HepG2 (cell line): ENCODE results near the gene NDOR1. TPM values are rescaled to one million over a fixed set of nuclear protein-coding genes. Genes with fewer than 3 reads are reported as not detected.

Experiments used
- ATF7-NPFF ChIP-seq: sonication (generic); formaldehyde crosslinking; IDR thresholded peaks from 2 replicates; pipeline ENCODE4 v1.8.1; 2023; ENCODE audit warnings: mild to moderate bottlenecking, low read depth, missing genetic modification reagents, moderate library complexity
- HDAC2 ChIP-seq: sonication (generic); formaldehyde crosslinking; IDR thresholded peaks from 2 replicates; pipeline ENCODE4 v1.4.0; 2020; ENCODE audit warnings: missing genetic modification reagents
- HES4 ChIP-seq: sonication (generic); formaldehyde crosslinking; IDR thresholded peaks from 2 replicates; pipeline ENCODE4 v1.9.0; 2021; ENCODE audit warnings: mild to moderate bottlenecking, missing genetic modification reagents, borderline replicate concordance
- NFATC3 ChIP-seq: sonication (generic); formaldehyde crosslinking; IDR thresholded peaks from 2 replicates; pipeline ENCODE4 v1.5.1; 2020; ENCODE audit warnings: mild to moderate bottlenecking, missing genetic modification reagents
- PHB2 ChIP-seq: fragments of 450-650 bp; IDR thresholded peaks from 2 replicates; pipeline ENCODE4 v1.6.1; 2018; ENCODE audit not compliant: partially characterized antibody
- ZBTB38 ChIP-seq: sonication (generic); formaldehyde crosslinking; IDR thresholded peaks from 2 replicates; pipeline ENCODE4 v1.5.1; 2020; ENCODE audit warnings: mild to moderate bottlenecking, missing genetic modification reagents
- ZNF121 ChIP-seq: sonication (generic); formaldehyde crosslinking; IDR thresholded peaks from 2 replicates; pipeline ENCODE4 v1.5.0; 2020; ENCODE audit warnings: mild to moderate bottlenecking, missing genetic modification reagents
- ZNF136 ChIP-seq: sonication (generic); formaldehyde crosslinking; IDR thresholded peaks from 2 replicates; pipeline ENCODE4 v1.8.1; 2022; ENCODE audit warnings: low read depth, mild to moderate bottlenecking, moderate library complexity, missing genetic modification reagents
- ZNF441 ChIP-seq: sonication (generic); formaldehyde crosslinking; IDR thresholded peaks from 2 replicates; pipeline ENCODE4 v1.7.0; 2021; ENCODE audit warnings: missing genetic modification reagents, borderline replicate concordance
- ZNF660 ChIP-seq: sonication (generic); formaldehyde crosslinking; IDR thresholded peaks from 2 replicates; pipeline ENCODE4 v1.5.1; 2020; ENCODE audit warnings: mild to moderate bottlenecking, low read depth, missing genetic modification reagents, borderline replicate concordance
- ZNF670 ChIP-seq: sonication (generic); formaldehyde crosslinking; IDR thresholded peaks from 2 replicates; pipeline ENCODE4 v1.8.0; 2022; ENCODE audit warnings: mild to moderate bottlenecking, missing genetic modification reagents, borderline replicate concordance
- polyA plus RNA-seq, 8 experiments: library from polyadenylated mRNA; depleted of rRNA in 3 of 8; stranded (reverse) in 7 of 8; unstranded in 1 of 8; fragments of >200 nt; fragmentation: Illumina TruSeq in 4 of 8; extraction: Trizol in 4 of 8; gene quantifications; 2 replicates each; pipeline versions ENCODE4 v1.2.1 to v1.2.3, GENCODE V29; 2011 to 2016; ENCODE audit warnings: low read depth in 4 of 8, missing spikeins in 1 of 8, mixed read lengths in 1 of 8; ENCODE audit not compliant: insufficient read depth in 1 of 8
- total RNA-seq, 5 experiments: library from RNA; depleted of rRNA; stranded (reverse); fragments of >200 nt; fragmentation: Illumina TruSeq; extraction: Trizol; gene quantifications; 2 replicates each; pipeline ENCODE4 v1.2.3, GENCODE V29; 2016; ENCODE audit warnings: low read depth in 1 of 5
- TF ChIP-seq, protein P1 (sequence below): sonication (generic); formaldehyde crosslinking; IDR thresholded peaks from 2 replicates; pipeline ENCODE4 v1.8.1; 2022; ENCODE audit warnings: low read depth, mild to moderate bottlenecking, missing genetic modification reagents
- TF ChIP-seq, protein P2 (sequence below): sonication (generic); formaldehyde crosslinking; IDR thresholded peaks from 2 replicates; pipeline ENCODE4 v1.5.0; 2020; ENCODE audit warnings: mild to moderate bottlenecking, missing genetic modification reagents
- TF ChIP-seq, protein P3 (sequence below): sonication (generic); formaldehyde crosslinking; IDR thresholded peaks from 2 replicates; pipeline ENCODE4 v1.8.1; 2023; ENCODE audit warnings: mild to moderate bottlenecking, inconsistent platforms, moderate library complexity, missing genetic modification reagents, borderline replicate concordance
- TF ChIP-seq, protein P4 (sequence below): sonication (generic); formaldehyde crosslinking; IDR thresholded peaks from 2 replicates; pipeline ENCODE4 v1.4.0; 2020; ENCODE audit warnings: missing genetic modification reagents, borderline replicate concordance

Gene NDOR1
- total and polyA plus RNA-seq, 2 of the 13 experiments (the other 11 are each of a cell fraction or from before 2014, with no cell fraction given): 3.6 to 8.7 TPM

DNA sequence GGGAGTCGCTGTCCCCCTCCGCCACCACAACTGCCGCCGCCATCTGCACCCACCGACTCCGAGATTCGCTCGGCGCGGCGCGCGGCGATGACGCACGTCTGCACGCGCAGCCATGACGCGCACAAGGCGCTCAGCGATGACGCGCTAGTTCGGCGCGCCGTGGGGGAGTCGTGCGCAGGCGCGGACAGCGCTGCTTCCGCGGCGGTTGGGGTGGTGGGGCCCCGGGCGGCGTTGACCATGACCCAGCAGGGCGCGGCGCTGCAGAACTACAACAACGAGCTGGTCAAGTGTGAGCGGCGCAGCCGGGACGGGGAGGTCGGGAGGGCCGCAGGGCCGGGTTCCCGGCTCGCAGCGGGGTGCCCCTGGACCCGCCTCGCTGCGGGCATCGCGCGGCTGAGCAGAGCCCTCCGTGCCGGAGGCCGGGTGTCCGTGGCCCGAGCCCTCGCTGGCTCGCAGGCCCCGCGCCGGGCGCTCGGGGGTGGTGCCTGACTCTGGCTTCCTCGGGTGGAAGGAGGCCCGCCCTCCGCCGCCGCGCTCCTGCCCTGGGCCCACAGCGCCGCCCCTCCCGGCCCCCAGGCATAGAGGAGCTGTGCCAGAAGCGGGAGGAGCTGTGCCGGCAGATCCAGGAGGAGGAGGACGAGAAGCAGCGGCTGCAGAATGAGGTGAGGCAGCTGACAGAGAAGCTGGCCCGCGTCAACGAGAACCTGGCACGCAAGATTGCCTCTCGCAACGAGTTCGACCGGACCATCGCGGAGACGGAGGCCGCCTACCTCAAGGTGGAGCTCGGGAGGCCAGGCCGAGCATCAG lies 16.8 kb upstream of the NDOR1 start, which contains the start of the genes ANAPC2 and SSNA1 (continued):
- TF ChIP-seq, protein P1, sequence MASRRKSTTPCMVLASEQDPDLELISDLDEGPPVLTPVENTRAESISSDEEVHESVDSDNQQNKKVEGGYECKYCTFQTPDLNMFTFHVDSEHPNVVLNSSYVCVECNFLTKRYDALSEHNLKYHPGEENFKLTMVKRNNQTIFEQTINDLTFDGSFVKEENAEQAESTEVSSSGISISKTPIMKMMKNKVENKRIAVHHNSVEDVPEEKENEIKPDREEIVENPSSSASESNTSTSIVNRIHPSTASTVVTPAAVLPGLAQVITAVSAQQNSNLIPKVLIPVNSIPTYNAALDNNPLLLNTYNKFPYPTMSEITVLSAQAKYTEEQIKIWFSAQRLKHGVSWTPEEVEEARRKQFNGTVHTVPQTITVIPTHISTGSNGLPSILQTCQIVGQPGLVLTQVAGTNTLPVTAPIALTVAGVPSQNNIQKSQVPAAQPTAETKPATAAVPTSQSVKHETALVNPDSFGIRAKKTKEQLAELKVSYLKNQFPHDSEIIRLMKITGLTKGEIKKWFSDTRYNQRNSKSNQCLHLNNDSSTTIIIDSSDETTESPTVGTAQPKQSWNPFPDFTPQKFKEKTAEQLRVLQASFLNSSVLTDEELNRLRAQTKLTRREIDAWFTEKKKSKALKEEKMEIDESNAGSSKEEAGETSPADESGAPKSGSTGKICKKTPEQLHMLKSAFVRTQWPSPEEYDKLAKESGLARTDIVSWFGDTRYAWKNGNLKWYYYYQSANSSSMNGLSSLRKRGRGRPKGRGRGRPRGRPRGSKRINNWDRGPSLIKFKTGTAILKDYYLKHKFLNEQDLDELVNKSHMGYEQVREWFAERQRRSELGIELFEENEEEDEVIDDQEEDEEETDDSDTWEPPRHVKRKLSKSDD (CRISPR knock-in tag): peak; percentile 98
- TF ChIP-seq HES4 (CRISPR knock-in tag): peak; percentile 71; the same call in 1 of the 2 replicates
- peak; percentile 68; the same call in 1 of the 2 replicates for TF ChIP-seq ZBTB38 (CRISPR knock-in tag)
- TF ChIP-seq HDAC2: peak; percentile 98
- TF ChIP-seq, protein P2, sequence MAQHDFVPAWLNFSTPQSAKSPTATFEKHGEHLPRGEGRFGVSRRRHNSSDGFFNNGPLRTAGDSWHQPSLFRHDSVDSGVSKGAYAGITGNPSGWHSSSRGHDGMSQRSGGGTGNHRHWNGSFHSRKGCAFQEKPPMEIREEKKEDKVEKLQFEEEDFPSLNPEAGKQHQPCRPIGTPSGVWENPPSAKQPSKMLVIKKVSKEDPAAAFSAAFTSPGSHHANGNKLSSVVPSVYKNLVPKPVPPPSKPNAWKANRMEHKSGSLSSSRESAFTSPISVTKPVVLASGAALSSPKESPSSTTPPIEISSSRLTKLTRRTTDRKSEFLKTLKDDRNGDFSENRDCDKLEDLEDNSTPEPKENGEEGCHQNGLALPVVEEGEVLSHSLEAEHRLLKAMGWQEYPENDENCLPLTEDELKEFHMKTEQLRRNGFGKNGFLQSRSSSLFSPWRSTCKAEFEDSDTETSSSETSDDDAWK (CRISPR knock-in tag): no peak
- TF ChIP-seq PHB2: no peak
- TF ChIP-seq ZNF136 (CRISPR knock-in tag): no peak
- TF ChIP-seq, protein P3, sequence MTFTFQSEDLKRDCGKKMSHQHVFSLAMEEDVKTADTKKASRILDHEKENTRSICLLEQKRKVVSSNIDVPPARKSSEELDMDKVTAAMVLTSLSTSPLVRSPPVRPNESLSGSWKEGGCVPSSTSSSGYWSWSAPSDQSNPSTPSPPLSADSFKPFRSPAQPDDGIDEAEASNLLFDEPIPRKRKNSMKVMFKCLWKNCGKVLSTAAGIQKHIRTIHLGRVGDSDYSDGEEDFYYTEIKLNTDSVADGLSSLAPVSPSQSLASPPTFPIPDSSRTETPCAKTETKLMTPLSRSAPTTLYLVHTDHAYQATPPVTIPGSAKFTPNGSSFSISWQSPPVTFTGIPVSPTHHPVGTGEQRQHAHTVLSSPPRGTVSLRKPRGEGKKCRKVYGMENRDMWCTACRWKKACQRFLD (CRISPR knock-in tag): no peak
- TF ChIP-seq ZNF441: peak; percentile 44; the same call in 1 of the 2 replicates
- TF ChIP-seq ZNF121: no peak
- 0 out of 2 replicates have a peak, but pooled peaks have one; percentile 7 for TF ChIP-seq NFATC3 (CRISPR knock-in tag)
- peak; percentile 90 for TF ChIP-seq ZNF670 (CRISPR knock-in tag)
- no peak for TF ChIP-seq ZNF660
- TF ChIP-seq ATF7-NPFF (CRISPR knock-in tag): peak; percentile 32; the same call in 1 of the 2 replicates
- TF ChIP-seq, protein P4, sequence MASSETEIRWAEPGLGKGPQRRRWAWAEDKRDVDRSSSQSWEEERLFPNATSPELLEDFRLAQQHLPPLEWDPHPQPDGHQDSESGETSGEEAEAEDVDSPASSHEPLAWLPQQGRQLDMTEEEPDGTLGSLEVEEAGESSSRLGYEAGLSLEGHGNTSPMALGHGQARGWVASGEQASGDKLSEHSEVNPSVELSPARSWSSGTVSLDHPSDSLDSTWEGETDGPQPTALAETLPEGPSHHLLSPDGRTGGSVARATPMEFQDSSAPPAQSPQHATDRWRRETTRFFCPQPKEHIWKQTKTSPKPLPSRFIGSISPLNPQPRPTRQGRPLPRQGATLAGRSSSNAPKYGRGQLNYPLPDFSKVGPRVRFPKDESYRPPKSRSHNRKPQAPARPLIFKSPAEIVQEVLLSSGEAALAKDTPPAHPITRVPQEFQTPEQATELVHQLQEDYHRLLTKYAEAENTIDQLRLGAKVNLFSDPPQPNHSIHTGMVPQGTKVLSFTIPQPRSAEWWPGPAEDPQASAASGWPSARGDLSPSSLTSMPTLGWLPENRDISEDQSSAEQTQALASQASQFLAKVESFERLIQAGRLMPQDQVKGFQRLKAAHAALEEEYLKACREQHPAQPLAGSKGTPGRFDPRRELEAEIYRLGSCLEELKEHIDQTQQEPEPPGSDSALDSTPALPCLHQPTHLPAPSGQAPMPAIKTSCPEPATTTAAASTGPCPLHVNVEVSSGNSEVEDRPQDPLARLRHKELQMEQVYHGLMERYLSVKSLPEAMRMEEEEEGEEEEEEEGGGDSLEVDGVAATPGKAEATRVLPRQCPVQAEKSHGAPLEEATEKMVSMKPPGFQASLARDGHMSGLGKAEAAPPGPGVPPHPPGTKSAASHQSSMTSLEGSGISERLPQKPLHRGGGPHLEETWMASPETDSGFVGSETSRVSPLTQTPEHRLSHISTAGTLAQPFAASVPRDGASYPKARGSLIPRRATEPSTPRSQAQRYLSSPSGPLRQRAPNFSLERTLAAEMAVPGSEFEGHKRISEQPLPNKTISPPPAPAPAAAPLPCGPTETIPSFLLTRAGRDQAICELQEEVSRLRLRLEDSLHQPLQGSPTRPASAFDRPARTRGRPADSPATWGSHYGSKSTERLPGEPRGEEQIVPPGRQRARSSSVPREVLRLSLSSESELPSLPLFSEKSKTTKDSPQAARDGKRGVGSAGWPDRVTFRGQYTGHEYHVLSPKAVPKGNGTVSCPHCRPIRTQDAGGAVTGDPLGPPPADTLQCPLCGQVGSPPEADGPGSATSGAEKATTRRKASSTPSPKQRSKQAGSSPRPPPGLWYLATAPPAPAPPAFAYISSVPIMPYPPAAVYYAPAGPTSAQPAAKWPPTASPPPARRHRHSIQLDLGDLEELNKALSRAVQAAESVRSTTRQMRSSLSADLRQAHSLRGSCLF: no peak
